LNCaP clone FGC (cell line): ENCODE measurements around the gene RELB.

Experiments
- DNase-seq: peaks from one replicate; pipeline ENCODE4 v3.0.0-alpha.2; 2011; ENCODE audit warnings: low read depth
- H3K4me3 ChIP-seq: 2 replicates; pipeline ENCODE4 v1.5.1; 2011; ENCODE audit warnings: mild to moderate bottlenecking, low read depth, low read length, control low read depth
- TF ChIP-seq, protein P1 (sequence below): IDR thresholded peaks from 2 replicates; pipeline ENCODE4 v1.5.1; 2012; ENCODE audit warnings: mild to moderate bottlenecking; ENCODE audit not compliant: control insufficient read depth, insufficient read depth; ENCODE audit errors: extremely low read depth

The RELB gene

DNA sequence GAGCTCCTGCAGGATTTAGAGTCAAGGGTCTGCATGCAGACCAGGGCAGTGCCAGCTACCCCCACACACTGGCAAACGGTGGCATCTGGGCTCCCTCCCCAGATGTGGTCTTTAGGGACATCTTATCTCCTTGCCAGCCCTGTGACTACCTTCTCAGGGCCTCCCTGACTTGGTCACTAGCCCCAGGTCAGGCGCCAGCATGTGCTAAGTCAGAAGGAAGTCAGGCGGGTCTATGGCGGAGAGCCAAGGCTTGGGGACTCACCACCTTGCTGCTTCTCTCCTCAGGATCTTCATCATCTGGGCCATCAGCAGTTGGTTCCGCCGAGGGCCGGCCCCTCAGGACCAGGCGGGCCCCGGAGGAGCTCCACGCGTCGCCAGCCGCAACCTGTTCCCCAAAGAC, 28.5 kb upstream of the RELB start:
- DNase-seq: no peak
- no peak overlapping the region for H3K4me3 ChIP-seq
- TF ChIP-seq, protein P1, sequence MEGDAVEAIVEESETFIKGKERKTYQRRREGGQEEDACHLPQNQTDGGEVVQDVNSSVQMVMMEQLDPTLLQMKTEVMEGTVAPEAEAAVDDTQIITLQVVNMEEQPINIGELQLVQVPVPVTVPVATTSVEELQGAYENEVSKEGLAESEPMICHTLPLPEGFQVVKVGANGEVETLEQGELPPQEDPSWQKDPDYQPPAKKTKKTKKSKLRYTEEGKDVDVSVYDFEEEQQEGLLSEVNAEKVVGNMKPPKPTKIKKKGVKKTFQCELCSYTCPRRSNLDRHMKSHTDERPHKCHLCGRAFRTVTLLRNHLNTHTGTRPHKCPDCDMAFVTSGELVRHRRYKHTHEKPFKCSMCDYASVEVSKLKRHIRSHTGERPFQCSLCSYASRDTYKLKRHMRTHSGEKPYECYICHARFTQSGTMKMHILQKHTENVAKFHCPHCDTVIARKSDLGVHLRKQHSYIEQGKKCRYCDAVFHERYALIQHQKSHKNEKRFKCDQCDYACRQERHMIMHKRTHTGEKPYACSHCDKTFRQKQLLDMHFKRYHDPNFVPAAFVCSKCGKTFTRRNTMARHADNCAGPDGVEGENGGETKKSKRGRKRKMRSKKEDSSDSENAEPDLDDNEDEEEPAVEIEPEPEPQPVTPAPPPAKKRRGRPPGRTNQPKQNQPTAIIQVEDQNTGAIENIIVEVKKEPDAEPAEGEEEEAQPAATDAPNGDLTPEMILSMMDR: no peak

DNA sequence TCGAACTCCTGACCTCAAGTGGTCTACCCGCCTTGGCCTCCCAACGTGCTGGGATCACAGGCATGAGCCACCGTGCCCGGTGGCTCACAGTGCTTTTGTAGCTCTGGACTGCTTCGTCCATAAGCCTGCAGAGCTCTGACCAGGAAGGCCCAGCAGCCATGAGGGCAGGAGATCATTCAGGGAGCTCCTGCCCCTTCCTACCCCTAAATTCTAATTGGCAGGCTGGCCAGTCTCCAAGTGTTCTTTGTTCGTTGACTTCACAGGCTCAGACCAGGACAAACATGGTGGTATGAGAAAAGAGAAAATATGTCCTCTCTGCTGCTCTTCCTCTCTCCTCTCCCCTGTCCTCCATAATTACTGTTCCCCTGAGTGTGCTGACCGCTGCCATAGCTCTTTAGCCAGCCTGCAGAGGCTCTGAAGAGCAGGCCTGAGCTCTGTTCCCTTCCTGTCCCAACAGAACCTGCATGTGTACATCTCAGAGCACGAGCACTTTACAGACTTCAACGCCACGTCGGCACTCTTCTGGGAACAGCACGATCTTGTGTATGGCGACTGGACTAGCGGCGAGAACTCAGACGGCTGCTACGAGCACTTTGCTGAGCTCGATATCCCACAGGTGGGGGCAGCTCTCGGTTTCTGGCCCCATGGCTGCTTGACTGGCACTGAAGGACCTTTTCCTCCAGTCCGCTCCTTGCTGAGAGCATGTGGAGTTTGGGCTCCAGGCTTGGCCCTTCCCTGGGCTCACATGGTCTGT, 27.1 kb upstream of the RELB start:
- DNase-seq: no peak
- H3K4me3 ChIP-seq: no peak overlapping the region
- TF ChIP-seq, protein P1: no peak

DNA sequence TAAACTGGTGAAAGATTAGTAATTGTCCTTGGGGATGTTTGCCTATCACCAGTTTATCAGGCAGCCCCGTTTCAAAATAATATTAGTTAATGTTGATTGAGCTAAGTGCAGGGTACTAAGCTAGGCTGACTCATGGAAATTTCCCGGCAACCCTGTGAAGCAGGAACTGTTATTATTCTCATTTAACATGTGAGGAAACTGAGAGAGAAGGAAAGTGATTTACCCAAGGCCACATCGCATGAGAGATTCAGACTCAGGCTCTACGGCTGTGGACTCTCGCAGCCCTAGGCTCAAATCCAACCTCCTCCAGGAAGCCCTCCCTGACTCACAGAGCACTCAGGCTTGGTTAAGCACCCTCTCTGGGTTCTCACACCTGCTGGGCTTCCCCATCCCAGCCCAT, 26.4 kb upstream of the RELB start:
- DNase-seq: no peak
- TF ChIP-seq, protein P1: no peak
- no peak overlapping the region for H3K4me3 ChIP-seq

DNA sequence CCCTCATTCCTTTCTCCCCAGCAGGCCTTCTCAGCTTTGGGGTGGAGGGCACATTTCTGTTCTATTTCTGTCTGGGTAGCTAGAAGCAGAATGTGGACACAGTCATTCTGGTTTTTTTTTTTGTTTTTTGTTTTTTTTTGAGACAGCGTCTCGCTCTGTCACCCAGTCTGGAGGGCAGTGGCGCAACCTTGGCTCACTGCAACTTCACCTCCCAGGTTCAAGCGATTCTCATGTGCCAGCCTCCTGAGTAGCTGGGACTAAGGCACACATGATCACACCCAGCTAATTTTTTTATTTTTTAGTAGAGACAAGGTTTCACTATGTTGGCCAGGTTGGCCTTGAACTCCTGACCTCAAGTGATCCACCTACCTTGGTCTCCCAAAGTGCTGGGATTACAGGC, 25.8 kb upstream of the RELB start:
- no peak for DNase-seq
- TF ChIP-seq, protein P1: no peak
- no peak overlapping the region for H3K4me3 ChIP-seq

DNA sequence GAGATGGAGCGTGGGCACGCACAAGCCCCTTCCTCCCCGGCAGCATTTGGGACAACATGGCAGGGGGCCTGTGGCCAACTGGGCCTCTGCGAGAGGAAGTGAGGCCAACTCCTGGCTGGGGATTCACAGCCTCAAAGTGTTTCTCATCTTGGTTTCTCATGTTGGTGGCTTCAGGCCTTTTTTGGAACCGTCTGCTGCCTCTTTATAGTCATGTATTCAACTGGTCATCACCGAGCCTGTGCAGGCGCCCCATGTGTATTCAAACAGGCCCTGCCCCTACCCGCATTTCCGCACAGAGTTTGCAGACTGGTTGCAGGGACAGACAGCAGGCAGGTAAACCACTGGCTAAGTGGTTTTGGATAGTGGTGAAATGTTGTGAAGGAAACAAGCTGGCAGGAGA, 17.3 kb upstream of the RELB start:
- no peak overlapping the region for H3K4me3 ChIP-seq
- DNase-seq: no peak
- TF ChIP-seq, protein P1: no peak

DNA sequence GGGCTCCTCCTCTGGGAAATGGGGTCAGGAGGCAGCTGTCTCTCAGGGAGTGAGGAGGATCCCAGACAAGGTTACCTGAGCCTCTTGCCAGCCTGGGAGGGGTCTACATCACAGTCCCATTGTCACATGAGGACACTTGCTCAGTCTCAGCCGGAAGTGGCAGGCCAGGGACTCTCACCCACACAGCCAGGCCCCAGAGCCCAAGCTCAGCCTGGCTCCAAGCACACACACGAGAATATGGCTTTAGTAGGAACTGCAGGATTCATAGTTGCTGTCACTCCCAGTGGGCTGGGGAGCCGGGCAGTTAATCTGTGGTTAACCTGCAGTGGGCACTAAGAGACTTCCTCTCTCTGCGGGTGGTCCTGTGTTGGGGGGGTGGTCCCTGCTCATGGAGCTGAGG, 15.8 kb upstream of the RELB start:
- DNase-seq: no peak
- H3K4me3 ChIP-seq: no peak overlapping the region
- TF ChIP-seq, protein P1: no peak

DNA sequence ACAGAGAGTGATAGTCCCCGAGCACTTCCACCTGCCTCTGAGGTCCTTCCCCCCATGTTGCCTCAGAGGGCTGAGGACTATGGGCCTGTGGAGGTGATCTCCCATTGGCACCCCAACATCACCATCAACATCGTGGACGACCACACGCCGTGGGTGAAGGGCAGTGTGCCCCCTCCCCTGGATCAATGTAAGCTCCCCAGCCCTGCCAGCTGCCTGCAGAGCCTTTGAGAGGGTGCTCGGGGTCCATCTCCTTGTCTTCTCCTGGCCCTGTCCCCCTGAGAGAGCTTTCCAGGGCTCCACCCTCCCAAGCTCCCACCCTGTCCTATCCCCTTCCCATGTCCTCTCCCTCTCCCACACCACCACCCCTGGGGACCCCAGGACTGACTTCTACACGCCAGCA, 14.9 kb upstream of the RELB start:
- no peak overlapping the region for H3K4me3 ChIP-seq
- TF ChIP-seq, protein P1: no peak

More for the DNA sequence above, 14.9 kb upstream of the RELB start:
- no peak for DNase-seq
